Mucosa of descending colon (tissue), 3 donors: ENCODE results near the gene MTA1. TPM values are rescaled to one million over a fixed set of nuclear protein-coding genes. Genes with fewer than 3 reads are reported as not detected.

Experiments used
- ATAC-seq: fragments of 200-7000 bp; cut with Tn5 transposase; one replicate; pipeline ENCODE4 v1.9.1; 2020; ENCODE audit warnings: mild to moderate bottlenecking, moderate library complexity
- DNase-seq, 3 donors: peaks; one replicate each; pipeline ENCODE4 v3.0.0-alpha.2; 2020
- H3K36me3 ChIP-seq: fragments of 200-600 bp; one replicate; pipeline ENCODE4 v1.8.0; 2021; ENCODE audit warnings: low read depth, mild to moderate bottlenecking
- H3K4me1 ChIP-seq: fragments of 200-600 bp; one replicate; pipeline ENCODE4 v1.8.0; 2021; ENCODE audit warnings: low read depth, mild to moderate bottlenecking
- H3K4me3 ChIP-seq: fragments of 200-600 bp; one replicate; pipeline ENCODE4 v1.8.0; 2021; ENCODE audit warnings: mild to moderate bottlenecking
- H3K9me3 ChIP-seq: fragments of 200-600 bp; one replicate; pipeline ENCODE4 v1.8.0; 2021; ENCODE audit warnings: mild to moderate bottlenecking
- intact Hi-C, 2 donors: fragments of 100-400 bp; cut with DNase I in 1 of 2; cut with micrococcal nuclease in 1 of 2; formaldehyde crosslinking; loops; one replicate each; pipeline versions ENCODE4 v1.11.0 to v1.11.1; 2022; cut with DNase I, micrococcal nuclease
- total RNA-seq, 3 donors: library from RNA; stranded (reverse); fragmentation: NEBNext Ultra II Directional in 2 of 3; extraction: Animal tissue kit (Norgen Biotek cat#: 25700) in 2 of 3; gene quantifications; one replicate each; pipeline versions ENCODE4 v1.2.1 to v1.2.4, GENCODE V29; 2021 to 2023
- TF ChIP-seq, protein P1 (sequence below): fragments of 200-600 bp; IDR thresholded peaks from one replicate; pipeline ENCODE4 v1.8.0; 2022; ENCODE audit warnings: antibody characterized with exemption, mild to moderate bottlenecking
- donor health status: DM: no; HTN: no; CAD: no; lungs with moderate emphysema.
- donor health status: DM: no; HTN: no; CAD: no.
- donor health status: DM: no; HTN: yes; CAD: no.

Gene MTA1
- total RNA-seq, 3 donors from 2014 or later: 76.4 to 105 (median 79.7) TPM

GRCh38 chr14:105385698-105386365 lies 33.8 kb upstream of the MTA1 start:
- TF ChIP-seq, protein P1, sequence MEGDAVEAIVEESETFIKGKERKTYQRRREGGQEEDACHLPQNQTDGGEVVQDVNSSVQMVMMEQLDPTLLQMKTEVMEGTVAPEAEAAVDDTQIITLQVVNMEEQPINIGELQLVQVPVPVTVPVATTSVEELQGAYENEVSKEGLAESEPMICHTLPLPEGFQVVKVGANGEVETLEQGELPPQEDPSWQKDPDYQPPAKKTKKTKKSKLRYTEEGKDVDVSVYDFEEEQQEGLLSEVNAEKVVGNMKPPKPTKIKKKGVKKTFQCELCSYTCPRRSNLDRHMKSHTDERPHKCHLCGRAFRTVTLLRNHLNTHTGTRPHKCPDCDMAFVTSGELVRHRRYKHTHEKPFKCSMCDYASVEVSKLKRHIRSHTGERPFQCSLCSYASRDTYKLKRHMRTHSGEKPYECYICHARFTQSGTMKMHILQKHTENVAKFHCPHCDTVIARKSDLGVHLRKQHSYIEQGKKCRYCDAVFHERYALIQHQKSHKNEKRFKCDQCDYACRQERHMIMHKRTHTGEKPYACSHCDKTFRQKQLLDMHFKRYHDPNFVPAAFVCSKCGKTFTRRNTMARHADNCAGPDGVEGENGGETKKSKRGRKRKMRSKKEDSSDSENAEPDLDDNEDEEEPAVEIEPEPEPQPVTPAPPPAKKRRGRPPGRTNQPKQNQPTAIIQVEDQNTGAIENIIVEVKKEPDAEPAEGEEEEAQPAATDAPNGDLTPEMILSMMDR: no peak

GRCh38 chr14:105386581-105387529 lies 32.8 kb upstream of the MTA1 start:
- Histone ChIP-seq H3K9me3 (no peaks in the 10 kb centered on the region), H3K36me3 (no peaks in the 10 kb centered on the region), H3K4me1 (no peaks in the 10 kb centered on the region), H3K4me3 (no peak overlapping the region)
- DNase-seq: peak in 2 of 3 donors; percentile 19 to 48
- TF ChIP-seq, protein P1: no peak
- intact Hi-C loops: no loop called here
- ATAC-seq: no peak

More at GRCh38 chr14:105385698-105386365, 33.8 kb upstream of the MTA1 start:
- intact Hi-C loops: no loop called here
- H3K9me3 ChIP-seq: no peaks in the 10 kb centered on the region
- no peaks in the 10 kb centered on the region for H3K36me3 ChIP-seq
- DNase-seq (peak in 1 of 3 donors; percentile 57), ATAC-seq (peak; percentile 12)
- H3K4me3 ChIP-seq: no peak overlapping the region
- no peaks in the 10 kb centered on the region for H3K4me1 ChIP-seq

DNA sequence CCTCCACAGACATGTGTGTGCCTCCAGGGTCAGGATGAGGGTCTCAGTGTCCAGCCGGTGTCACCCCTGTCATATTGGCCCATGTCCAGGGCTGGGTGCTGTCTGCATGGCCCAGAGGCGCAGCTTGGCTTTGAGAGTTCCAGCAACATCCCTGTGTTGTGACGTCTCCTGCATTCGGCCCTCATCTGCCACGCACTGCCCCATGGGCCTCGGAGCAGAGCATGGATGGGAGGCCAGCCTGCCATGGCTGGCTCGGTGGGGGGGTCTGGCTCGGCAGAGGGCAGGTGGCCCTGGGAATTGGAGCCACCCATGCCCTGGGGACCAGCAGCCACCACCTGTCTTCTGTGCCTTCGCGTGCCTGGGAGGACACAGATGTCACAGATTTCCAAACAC lies 32.1 kb upstream of the MTA1 start:
- intact Hi-C loops: no loop called here
- no peaks in the 10 kb centered on the region for H3K36me3 ChIP-seq

DNA sequence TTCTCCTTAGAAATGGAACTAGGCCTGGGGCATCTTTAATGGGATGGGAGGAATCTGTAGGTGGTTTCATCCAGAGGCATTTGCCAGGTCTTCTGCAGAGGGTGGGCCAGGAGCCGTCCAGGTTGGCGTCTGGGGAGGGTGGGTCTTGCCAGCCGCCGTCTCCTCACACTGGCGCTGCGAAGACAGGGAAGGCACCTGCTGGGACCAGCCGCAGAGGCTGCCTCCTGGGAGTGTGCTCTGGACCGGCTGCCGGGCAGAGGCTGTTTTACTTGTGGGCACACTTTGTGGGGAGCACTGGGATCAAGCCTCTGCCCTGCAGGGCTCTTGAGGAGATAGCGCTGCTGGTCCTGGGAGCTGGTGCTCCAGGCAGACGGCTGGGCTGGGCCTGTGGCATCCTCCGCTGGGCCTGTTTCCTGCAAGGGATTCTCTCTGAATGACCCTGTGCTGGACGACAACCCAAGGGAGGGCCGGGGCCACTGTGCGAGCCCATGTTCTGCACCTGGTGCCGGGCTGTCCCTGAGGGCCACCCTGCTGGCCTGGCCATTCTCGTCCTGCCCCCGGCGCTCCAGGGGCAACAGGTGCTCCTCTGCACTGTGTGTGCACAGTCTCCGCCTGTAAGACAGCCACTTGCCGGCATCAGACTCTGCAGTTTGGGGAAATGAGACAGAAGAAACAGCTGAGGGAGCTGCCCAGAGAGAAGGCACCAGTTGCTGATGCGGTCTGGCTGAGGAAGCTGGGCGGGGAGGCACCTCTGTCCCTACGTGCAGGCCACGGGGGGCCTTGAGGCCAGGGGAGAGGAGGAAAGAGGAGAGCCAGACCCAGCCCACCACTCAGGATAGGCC lies 31.3 kb upstream of the MTA1 start:
- Histone ChIP-seq H3K9me3 (no peaks in the 10 kb centered on the region), H3K4me1 (no peaks in the 10 kb centered on the region), H3K4me3 (no peak overlapping the region), H3K36me3 (no peaks in the 10 kb centered on the region)
- ATAC-seq: peak; percentile 12
- TF ChIP-seq, protein P1: no peak
- intact Hi-C loops: no loop called here
- DNase-seq: peak in 2 of 3 donors; percentile 24 to 51

More for the DNA sequence above, 32.1 kb upstream of the MTA1 start:
- TF ChIP-seq, protein P1: no peak
- H3K9me3 ChIP-seq: no peaks in the 10 kb centered on the region
- DNase-seq (peak in 2 of 3 donors; percentile 19 to 44), ATAC-seq (no peak)
- H3K4me1 ChIP-seq: no peaks in the 10 kb centered on the region
- H3K4me3 ChIP-seq: no peak overlapping the region

DNA sequence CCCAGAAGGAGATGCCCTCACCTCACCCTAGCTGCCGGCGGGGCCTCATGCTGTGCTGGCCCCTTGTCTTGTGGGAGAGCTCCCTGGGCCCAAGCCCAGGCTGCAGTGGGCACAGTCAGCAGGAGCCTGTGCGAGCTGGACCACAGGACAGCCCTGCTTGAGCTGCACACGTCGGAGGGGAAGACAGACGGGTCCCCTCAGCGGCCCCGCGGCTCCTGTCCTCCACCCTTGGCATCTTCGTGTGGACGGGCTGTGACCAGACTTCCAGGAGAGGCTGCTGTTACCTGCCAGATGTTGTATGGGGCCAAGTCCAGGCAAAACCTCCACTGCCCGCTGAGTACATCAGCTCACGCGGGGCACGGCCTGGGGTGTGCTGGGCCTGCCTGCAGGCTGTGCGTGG lies 30.7 kb upstream of the MTA1 start:
- no peak for ATAC-seq
- Histone ChIP-seq H3K4me3 (no peak overlapping the region), H3K36me3 (no peaks in the 10 kb centered on the region), H3K9me3 (no peaks in the 10 kb centered on the region), H3K4me1 (no peaks in the 10 kb centered on the region)
- DNase-seq: peak in 2 of 3 donors; percentile 21 to 49
- intact Hi-C loops: no loop called here
- TF ChIP-seq, protein P1: no peak
